ENCODE data around the gene FOXP1. TPM values are rescaled to one million over a fixed set of nuclear protein-coding genes. Genes with fewer than 3 reads are reported as not detected.
A peak's percentile ranks its signal among the peaks of the same experiment; 100 is the strongest.

Gene FOXP1
- total RNA-seq, 2 experiments from 2014 or later = 203 to 205 TPM

DNA sequence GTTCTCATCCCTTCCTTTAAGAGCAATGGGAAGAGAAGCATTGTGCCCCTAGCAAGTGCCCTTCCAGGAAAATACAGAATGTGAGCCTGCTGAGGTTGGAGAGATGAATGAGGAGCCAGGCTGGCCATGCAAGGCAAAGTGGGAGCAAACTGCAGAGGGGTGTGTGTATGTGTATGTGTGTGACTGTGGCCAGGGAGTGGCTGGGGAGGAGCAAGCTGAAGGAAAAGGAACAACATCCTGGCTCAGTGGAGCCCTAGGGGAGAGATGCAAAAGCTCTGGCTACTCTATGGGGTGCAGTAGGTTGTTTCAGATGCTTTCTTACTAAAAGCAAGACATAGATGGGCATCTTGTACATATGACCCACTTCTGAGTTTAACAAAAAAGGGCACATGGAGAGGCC is 20.6 kb downstream of the FOXP1 start:
- Mint-ChIP-seq H3K4me1 (peaks cover 2% of the 10 kb centered on the region), H3K9me3 (no peaks in the 10 kb centered on the region), H3K36me3 (peaks cover 50% of the 10 kb centered on the region), H3K27me3 (no peaks in the 10 kb centered on the region), H3K4me3 (no peak overlapping the region), H3K27ac (no peak overlapping the region)
- no peak for DNase-seq

DNA sequence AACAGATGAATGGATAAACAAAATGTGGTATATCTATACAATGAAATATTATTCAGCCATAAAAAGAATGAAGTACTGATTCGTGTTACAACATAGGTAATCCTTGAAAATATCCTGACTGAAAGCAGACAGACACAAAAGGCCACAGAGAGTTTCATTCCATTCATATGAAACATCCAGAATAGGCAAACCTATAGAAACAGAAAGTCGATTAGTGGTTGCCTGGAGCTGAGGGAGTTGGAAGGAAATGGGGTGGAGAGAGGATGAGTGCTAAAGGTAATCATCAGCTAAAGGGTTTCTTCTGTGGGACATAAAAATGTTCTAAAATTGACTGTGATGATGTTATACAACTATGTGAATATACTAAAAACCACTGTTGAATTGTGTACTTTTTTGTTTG is 22.9 kb downstream of the FOXP1 start:
- Mint-ChIP-seq H3K4me3 (no peak overlapping the region), H3K27me3 (no peaks in the 10 kb centered on the region), H3K9me3 (no peaks in the 10 kb centered on the region), H3K36me3 (peaks cover 38% of the 10 kb centered on the region), H3K4me1 (peaks cover 1% of the 10 kb centered on the region), H3K27ac (no peak overlapping the region)
- DNase-seq = no peak

DNA sequence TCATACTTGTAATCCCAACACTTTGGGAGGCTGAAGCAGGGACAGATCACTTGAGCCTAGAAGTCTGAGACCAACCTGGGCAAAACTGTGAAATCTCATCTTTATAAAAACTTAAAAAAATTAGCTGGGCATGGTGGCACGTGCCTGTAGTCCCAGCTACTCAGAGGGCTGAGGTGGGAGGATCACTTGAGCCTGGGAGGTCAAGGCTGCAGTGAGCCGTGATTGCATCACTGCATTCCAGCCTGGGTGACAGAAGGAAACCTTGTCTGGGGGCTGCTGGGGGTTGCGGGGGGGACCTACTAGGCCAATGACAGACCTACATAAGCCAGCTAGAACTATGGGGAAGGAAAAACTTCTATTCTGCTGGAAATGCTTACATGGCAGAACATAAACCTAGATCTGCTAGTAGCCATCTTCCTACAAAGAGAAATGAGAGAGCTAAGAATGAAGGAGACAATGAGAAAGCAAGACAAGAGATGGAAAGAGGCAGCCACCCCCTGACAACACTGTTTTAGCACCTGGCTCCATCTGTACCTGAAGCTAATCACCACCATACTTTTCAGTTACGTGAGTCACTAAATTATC is 23.9 kb downstream of the FOXP1 start:
- Mint-ChIP-seq H3K4me3 (no peak overlapping the region), H3K9me3 (no peaks in the 10 kb centered on the region), H3K27ac (no peak overlapping the region), H3K36me3 (peaks cover 31% of the 10 kb centered on the region), H3K4me1 (no peaks in the 10 kb centered on the region), H3K27me3 (no peaks in the 10 kb centered on the region)
- no peak for DNase-seq

DNA sequence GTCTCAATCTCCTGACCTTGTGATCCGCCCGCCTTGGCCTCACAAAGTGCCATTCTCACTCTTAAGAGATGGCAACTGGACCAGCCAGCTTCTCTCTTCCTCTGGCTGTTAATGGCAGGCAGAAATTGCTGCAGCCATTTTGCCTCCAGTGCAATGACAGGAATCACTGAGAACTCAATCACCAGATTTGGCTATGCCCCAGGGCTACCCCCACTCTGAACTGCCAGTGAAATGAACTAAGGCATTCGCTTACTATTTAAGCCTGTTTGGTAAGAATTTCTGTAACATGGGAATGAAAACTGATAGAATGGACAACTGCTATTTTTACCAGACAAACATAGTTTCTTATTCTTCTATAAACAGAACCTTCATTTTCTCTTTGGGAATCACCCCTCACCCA is 24.5 kb downstream of the FOXP1 start:
- Mint-ChIP-seq H3K4me1 (no peaks in the 10 kb centered on the region), H3K27me3 (no peaks in the 10 kb centered on the region), H3K4me3 (no peak overlapping the region), H3K36me3 (peaks cover 25% of the 10 kb centered on the region), H3K9me3 (no peaks in the 10 kb centered on the region), H3K27ac (no peak overlapping the region)
- no peak for DNase-seq

- DNase-seq = no peak
- peaks cover 15% of the 10 kb centered on the region for H3K36me3 Mint-ChIP-seq
- H3K4me3 Mint-ChIP-seq = no peak overlapping the region
- no peak overlapping the region for H3K27ac Mint-ChIP-seq
- H3K27me3 Mint-ChIP-seq = no peaks in the 10 kb centered on the region
- no peaks in the 10 kb centered on the region for H3K4me1 Mint-ChIP-seq
- H3K9me3 Mint-ChIP-seq = no peaks in the 10 kb centered on the region
Observed at GRCh38 chr3:71554649-71555048, 28.9 kb downstream of the FOXP1 start.

- Mint-ChIP-seq H3K36me3 (peaks cover 12% of the 10 kb centered on the region), H3K9me3 (no peaks in the 10 kb centered on the region), H3K27me3 (no peaks in the 10 kb centered on the region), H3K27ac (no peak overlapping the region), H3K4me3 (no peak overlapping the region), H3K4me1 (no peaks in the 10 kb centered on the region)
- DNase-seq = no peak
Observed at GRCh38 chr3:71551311-71551919, 32.1 kb downstream of the FOXP1 start.

- Mint-ChIP-seq H3K4me3 (no peak overlapping the region), H3K4me1 (no peaks in the 10 kb centered on the region), H3K36me3 (peaks cover 12% of the 10 kb centered on the region), H3K9me3 (no peaks in the 10 kb centered on the region), H3K27me3 (no peaks in the 10 kb centered on the region), H3K27ac (no peak overlapping the region)
- no peak for DNase-seq
Observed at GRCh38 chr3:71549951-71550350, 33.6 kb downstream of the FOXP1 start.

DNA sequence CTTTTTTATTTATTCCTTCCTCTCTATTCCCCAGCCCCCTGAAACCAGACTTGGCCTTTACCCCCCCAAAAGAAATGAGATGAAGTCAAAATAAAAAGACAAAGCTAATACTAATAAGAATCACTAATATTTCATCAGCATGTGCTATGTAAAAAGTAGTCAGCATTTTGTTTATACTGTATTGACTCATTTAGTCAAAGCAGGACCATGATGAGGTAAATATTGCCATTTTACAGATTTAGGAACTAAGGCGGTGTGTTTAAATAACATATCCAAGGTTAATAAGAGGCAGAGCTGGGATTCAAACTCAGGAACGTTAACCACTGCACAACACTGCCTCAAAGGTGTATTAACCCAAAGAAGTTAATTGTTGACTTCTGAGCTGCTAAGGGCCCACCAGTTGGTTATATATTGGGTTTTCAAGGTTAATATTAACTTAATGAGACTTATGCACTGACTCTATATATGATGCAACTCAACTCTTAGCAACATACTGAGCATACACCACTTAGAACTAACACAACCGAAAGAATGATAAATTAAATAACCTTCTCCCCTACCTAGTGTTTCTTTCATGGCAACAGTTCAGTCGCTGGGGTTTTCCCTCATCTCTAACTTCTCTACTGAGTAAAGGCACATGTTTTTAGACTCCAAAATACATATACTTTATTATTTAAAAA is 34.7 kb downstream of the FOXP1 start:
- no peak for DNase-seq
- H3K4me1 Mint-ChIP-seq = peaks cover under 1% of the 10 kb centered on the region
- H3K27ac Mint-ChIP-seq = no peak overlapping the region

GRCh38 chr3:71547249-71548198 is 36.0 kb downstream of the FOXP1 start:
- DNase-seq = no peak
- H3K9me3 Mint-ChIP-seq = no peaks in the 10 kb centered on the region
- H3K4me1 Mint-ChIP-seq = peaks cover 10% of the 10 kb centered on the region
- peaks cover 15% of the 10 kb centered on the region for H3K36me3 Mint-ChIP-seq
- H3K4me3 Mint-ChIP-seq = no peak overlapping the region
- H3K27me3 Mint-ChIP-seq = no peaks in the 10 kb centered on the region
- H3K27ac Mint-ChIP-seq = no peak overlapping the region

More for the DNA sequence above, 34.7 kb downstream of the FOXP1 start:
- Mint-ChIP-seq H3K9me3 (no peaks in the 10 kb centered on the region), H3K36me3 (peaks cover 12% of the 10 kb centered on the region), H3K4me3 (no peak overlapping the region), H3K27me3 (no peaks in the 10 kb centered on the region)

- no peaks in the 10 kb centered on the region for H3K9me3 Mint-ChIP-seq
Observed at GRCh38 chr3:71546821-71547220, 36.7 kb downstream of the FOXP1 start.

GRCh38 chr3:71545330-71545729 is 38.2 kb downstream of the FOXP1 start:
- H3K27me3 Mint-ChIP-seq = no peaks in the 10 kb centered on the region
- no peak overlapping the region for H3K4me3 Mint-ChIP-seq
- H3K36me3 Mint-ChIP-seq = peaks cover 25% of the 10 kb centered on the region
- no peak overlapping the region for H3K27ac Mint-ChIP-seq
- no peaks in the 10 kb centered on the region for H3K9me3 Mint-ChIP-seq
- H3K4me1 Mint-ChIP-seq = peaks cover 10% of the 10 kb centered on the region
- no peak for DNase-seq

More at GRCh38 chr3:71546821-71547220, 36.7 kb downstream of the FOXP1 start:
- Mint-ChIP-seq H3K27me3 (no peaks in the 10 kb centered on the region), H3K36me3 (peaks cover 19% of the 10 kb centered on the region), H3K27ac (no peak overlapping the region), H3K4me3 (no peak overlapping the region), H3K4me1 (peaks cover 10% of the 10 kb centered on the region)
- DNase-seq = no peak

- DNase-seq = peak; percentile 27
- Mint-ChIP-seq H3K4me3 (no peak overlapping the region), H3K4me1 (peaks cover 10% of the 10 kb centered on the region), H3K27ac (no peak overlapping the region), H3K27me3 (no peaks in the 10 kb centered on the region), H3K36me3 (peaks cover 28% of the 10 kb centered on the region), H3K9me3 (no peaks in the 10 kb centered on the region)
Observed at GRCh38 chr3:71543371-71544016, 40.0 kb downstream of the FOXP1 start.

GRCh38 chr3:71542521-71543370 is 40.8 kb downstream of the FOXP1 start:
- Mint-ChIP-seq H3K9me3 (no peaks in the 10 kb centered on the region), H3K27ac (no peak overlapping the region)

DNA sequence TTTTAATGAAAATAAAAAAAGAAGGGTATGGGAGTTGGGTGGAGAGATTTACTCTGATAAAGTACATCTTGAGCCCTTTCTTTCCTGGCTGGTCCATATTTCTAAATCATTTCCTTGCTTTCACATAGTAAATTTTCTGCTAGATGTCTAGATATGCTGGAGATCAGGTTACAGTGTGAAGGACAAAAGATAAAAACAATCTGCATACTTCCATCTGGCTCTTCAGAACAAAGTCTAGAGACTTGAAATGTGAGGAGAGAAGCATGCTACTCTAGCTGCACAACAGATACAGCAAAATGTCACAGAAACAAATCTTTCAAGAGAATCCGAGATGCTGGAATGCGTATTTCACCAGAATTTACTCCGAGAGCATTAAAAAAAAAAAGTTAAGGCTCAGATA is 42.2 kb downstream of the FOXP1 start:
- Mint-ChIP-seq H3K4me3 (no peak overlapping the region), H3K36me3 (peaks cover 19% of the 10 kb centered on the region), H3K4me1 (peaks cover 15% of the 10 kb centered on the region), H3K27me3 (no peaks in the 10 kb centered on the region), H3K9me3 (no peaks in the 10 kb centered on the region), H3K27ac (no peak overlapping the region)
- no peak for DNase-seq

More at GRCh38 chr3:71542521-71543370, 40.8 kb downstream of the FOXP1 start:
- DNase-seq = peak; percentile 7
- peaks cover 10% of the 10 kb centered on the region for H3K4me1 Mint-ChIP-seq
- peaks cover 22% of the 10 kb centered on the region for H3K36me3 Mint-ChIP-seq
- H3K4me3 Mint-ChIP-seq = no peak overlapping the region
- no peaks in the 10 kb centered on the region for H3K27me3 Mint-ChIP-seq

Measured in activated naive CD8-positive, alpha-beta T cell treated with anti-CD3 and anti-CD28 coated beads for 36 hours (primary cell).